OCI-LY7 (cell line): ENCODE results near the gene MED26. TPM values are rescaled to one million over a fixed set of nuclear protein-coding genes. Genes with fewer than 3 reads are reported as not detected.

ENCODE experiments used
- BruUV-seq: library from RNA; stranded (reverse); fragments of 400-500 nt; replicated peaks from 2 replicates; lab custom pipeline; 2021; lab: Mats Ljungman, UMichigan
- CTCF ChIA-PET: fragments of 300-600 bp; sonication (Branson Sonifier 250); formaldehyde crosslinking; loops from one replicate; lab custom pipeline; 2022; ENCODE audit warnings: antibody characterized with exemption; ENCODE audit not compliant: unreplicated experiment; lab: Charles Lee
- POLR2A ChIA-PET: fragments of 300-600 bp; sonication (Branson Sonifier 250); formaldehyde crosslinking; loops from one replicate; lab custom pipeline; 2022; ENCODE audit warnings: antibody characterized with exemption; lab: Charles Lee
- DNase-seq: peaks from one replicate; pipeline ENCODE4 v3.0.0-alpha.2; 2015; ENCODE audit warnings: low spot score
- H2AFZ ChIP-seq: fragments of 200-600 bp; sonication (generic), shearing (Covaris generic); 2 replicates; pipeline ENCODE4 v1.6.1; 2014; ENCODE audit warnings: mild to moderate bottlenecking, antibody characterized with exemption, low read length, moderate library complexity
- H3K27ac ChIP-seq: fragments of 200-600 bp; sonication (generic); 2 replicates; pipeline ENCODE4 v1.5.1; 2014; ENCODE audit warnings: mixed run types, low read depth, mild to moderate bottlenecking, moderate library complexity, low read length, inconsistent platforms; ENCODE audit not compliant: poor library complexity, severe bottlenecking
- H3K36me3 ChIP-seq: fragments of 200-600 bp; sonication (generic); 2 replicates; pipeline ENCODE4 v1.6.1; 2014; ENCODE audit warnings: mild to moderate bottlenecking, antibody characterized with exemption, low read length, moderate library complexity, mixed read lengths; ENCODE audit not compliant: insufficient read depth
- H3K4me1 ChIP-seq: fragments of 200-600 bp; sonication (generic); 2 replicates; pipeline ENCODE4 v1.5.1; 2014; ENCODE audit warnings: mild to moderate bottlenecking, low read length; ENCODE audit not compliant: insufficient read depth, poor library complexity, severe bottlenecking
- H3K4me2 ChIP-seq: fragments of 200-600 bp; sonication (generic); 2 replicates; pipeline ENCODE4 v1.6.1; 2014; ENCODE audit warnings: mild to moderate bottlenecking, low read length
- H3K4me3 ChIP-seq: fragments of 200-600 bp; sonication (generic); 2 replicates; pipeline ENCODE4 v1.5.1; 2014; ENCODE audit warnings: mild to moderate bottlenecking, low read depth, low read length; ENCODE audit not compliant: poor library complexity, severe bottlenecking
- H3K79me2 ChIP-seq: fragments of 200-600 bp; sonication (generic); 2 replicates; pipeline ENCODE4 v1.6.1; 2016; ENCODE audit warnings: low read depth, mild to moderate bottlenecking, low read length, moderate library complexity, mixed read lengths; ENCODE audit not compliant: insufficient read depth
- H3K9me2 ChIP-seq: fragments of 200-600 bp; sonication (generic); 2 replicates; pipeline ENCODE4 v1.6.1; 2016; ENCODE audit warnings: mild to moderate bottlenecking, low read length, mixed read lengths; ENCODE audit not compliant: insufficient read depth
- H3K9me3 ChIP-seq: fragments of 200-600 bp; sonication (generic); 2 replicates; pipeline ENCODE4 v1.6.1; 2014; ENCODE audit warnings: mild to moderate bottlenecking, mixed run types, low read length, mixed read lengths
- H4K20me1 ChIP-seq: fragments of 200-600 bp; sonication (generic); 2 replicates; pipeline ENCODE4 v1.6.1; 2014; ENCODE audit warnings: mild to moderate bottlenecking, antibody characterized with exemption, low read length, moderate library complexity, mixed read lengths; ENCODE audit not compliant: insufficient read depth
- CTCF ChIP-seq: fragments of 200-600 bp; sonication (generic); conservative IDR thresholded peaks from 2 replicates; pipeline ENCODE4 v1.5.1; 2014; ENCODE audit warnings: mild to moderate bottlenecking, antibody characterized with exemption, low read length, moderate library complexity, mixed read lengths
- EZH2phosphoT487 ChIP-seq: fragments of 200-600 bp; sonication (generic); IDR thresholded peaks from 2 replicates; pipeline ENCODE4 v1.6.1; 2018; ENCODE audit warnings: low read depth, borderline replicate concordance, mild to moderate bottlenecking, mixed run types, antibody characterized with exemption, low read length, moderate library complexity, mixed read lengths
- intact Hi-C: fragments of 100-400 bp; cut with micrococcal nuclease; formaldehyde crosslinking; loops from one replicate; pipeline ENCODE4 v1.10.0; 2022; ENCODE audit not compliant: unreplicated experiment
- small RNA-seq: library from RNA; depleted of rRNA; stranded (forward); fragments of <200 nt; gene quantifications from one replicate; pipeline ENCODE3, GENCODE V24; 2014
- total RNA-seq, 2 experiments: library from RNA; depleted of rRNA in 1 of 2; stranded (reverse); fragments of >200 nt in 1 of 2; shearing (Covaris generic) in 1 of 2; gene quantifications; 2 replicates each; pipeline ENCODE4 v1.2.3, GENCODE V29; 2014 to 2022

Gene MED26
- total RNA-seq, 2 experiments from 2014 or later: 19.4 to 26.8 TPM

- H4K20me1 ChIP-seq: no peaks in the 10 kb centered on the region
- no peaks in the 10 kb centered on the region for H3K79me2 ChIP-seq
- H3K4me2 ChIP-seq: no peak overlapping the region
- H3K36me3 ChIP-seq: peaks cover 96% of the 10 kb centered on the region
- CTCF ChIA-PET: no interaction called here
- H3K4me3 ChIP-seq: no peak overlapping the region
- no peaks in the 10 kb centered on the region for H3K4me1 ChIP-seq
- no peaks in the 10 kb centered on the region for H3K9me3 ChIP-seq
- H3K27ac ChIP-seq: no peak overlapping the region
- intact Hi-C loops: no loop called here
- no peaks in the 10 kb centered on the region for H3K9me2 ChIP-seq
- POLR2A ChIA-PET: no interaction called here
- TF ChIP-seq CTCF: no peak
- no peak for TF ChIP-seq EZH2phosphoT487
- no TSS peak for BruUV-seq
- H2AFZ ChIP-seq: no peak overlapping the region
- DNase-seq: no peak
These were observed 102.1 kb downstream of the MED26 start for GRCh38 chr19:16525751-16526481.

GRCh38 chr19:16524991-16525734, 102.8 kb downstream of the MED26 start:
- Histone ChIP-seq H4K20me1 (no peaks in the 10 kb centered on the region), H3K79me2 (no peaks in the 10 kb centered on the region), H3K9me3 (no peaks in the 10 kb centered on the region), H3K4me1 (no peaks in the 10 kb centered on the region), H3K4me3 (no peak overlapping the region), H3K9me2 (no peaks in the 10 kb centered on the region), H2AFZ (no peak overlapping the region), H3K36me3 (peaks cover 96% of the 10 kb centered on the region), H3K27ac (no peak overlapping the region), H3K4me2 (no peak overlapping the region)
- DNase-seq: no peak
- ChIA-PET CTCF (no interaction called here), POLR2A (interaction anchor here (0.7 kb wide), 1 partner anchor 67 kb away, joined by 3 read pairs; no protein-coding TSS in a partner anchor)
- intact Hi-C loops: no loop called here
- BruUV-seq: no TSS peak
- TF ChIP-seq EZH2phosphoT487 (no peak), CTCF (no peak)

Small RNA genes within 50 kb of the gene (small RNA-seq; reads per million reads assigned to genes)
- not detected for gene RN7SL146P

Other genes with a start within 250 kb of the MED26 start
- gene EPS15L1, start 156.2 kb downstream of the MED26 start, total RNA-seq (2014; rRNA removed; shearing (Covaris generic)): 22.4 and 28.1 TPM in 2 replicates
- gene EPS15L1, start 156.2 kb downstream of the MED26 start, total RNA-seq (2022): 67.0 and 67.1 TPM in 2 replicates
- gene CALR3, start 132.0 kb downstream of the MED26 start, total RNA-seq (2014; rRNA removed; shearing (Covaris generic)): not detected in 2 replicates
- gene CALR3, start 132.0 kb downstream of the MED26 start, total RNA-seq (2022): not detected in 2 replicates
- 5.2 and 6.8 TPM in 2 replicates for gene C19orf44, start 131.8 kb downstream of the MED26 start, total RNA-seq (2014; rRNA removed; shearing (Covaris generic))
- gene C19orf44, start 131.8 kb downstream of the MED26 start, total RNA-seq (2022): 7.6 and 8.4 TPM in 2 replicates
- gene CHERP, start 85.8 kb downstream of the MED26 start, total RNA-seq (2014; rRNA removed; shearing (Covaris generic)): 14.6 and 15.6 TPM in 2 replicates
- gene CHERP, start 85.8 kb downstream of the MED26 start, total RNA-seq (2022): 87.1 and 87.2 TPM in 2 replicates
- 17.3 and 21.1 TPM in 2 replicates for gene SLC35E1, start 55.8 kb downstream of the MED26 start, total RNA-seq (2014; rRNA removed; shearing (Covaris generic))
- 37.2 and 41.2 TPM in 2 replicates for gene SLC35E1, start 55.8 kb downstream of the MED26 start, total RNA-seq (2022)
- gene SMIM7, start 31.9 kb upstream of the MED26 start, total RNA-seq (2014; rRNA removed; shearing (Covaris generic)): 75.5 and 87.0 TPM in 2 replicates
- gene SMIM7, start 31.9 kb upstream of the MED26 start, total RNA-seq (2022): 96.3 and 104 TPM in 2 replicates
- gene TMEM38A, start 32.9 kb upstream of the MED26 start, total RNA-seq (2014; rRNA removed; shearing (Covaris generic)): 10.3 and 20.4 TPM in 2 replicates
- 18.1 and 23.6 TPM in 2 replicates for gene TMEM38A, start 32.9 kb upstream of the MED26 start, total RNA-seq (2022)
- 0.05 and 0.09 TPM in 2 replicates for gene NWD1, start 91.6 kb upstream of the MED26 start, total RNA-seq (2014; rRNA removed; shearing (Covaris generic))
- 0.37 and 0.49 TPM in 2 replicates for gene NWD1, start 91.6 kb upstream of the MED26 start, total RNA-seq (2022)
- 19.4 and 21.4 TPM in 2 replicates for gene SIN3B, start 201.2 kb upstream of the MED26 start, total RNA-seq (2014; rRNA removed; shearing (Covaris generic))
- 44.7 and 45.4 TPM in 2 replicates for gene SIN3B, start 201.2 kb upstream of the MED26 start, total RNA-seq (2022)